Activated CD8-positive, alpha-beta memory T cell treated with anti-CD3 and anti-CD28 coated beads for 48 hours (primary cell): Measurements from ENCODE around the gene PDGFA.

Experiments used
- DNase-seq, 3 experiments: peaks; one replicate each; pipeline ENCODE4 v3.0.0-alpha.2; 2020; ENCODE audit warnings: low read depth in 2 of 3, low spot score in 2 of 3

PDGFA gene

GRCh38 chr7:505171-505570, 14.5 kb downstream of the PDGFA start:
- DNase-seq = no peak

GRCh38 chr7:504221-505111, 15.2 kb downstream of the PDGFA start:
- DNase-seq = no peak

DNA sequence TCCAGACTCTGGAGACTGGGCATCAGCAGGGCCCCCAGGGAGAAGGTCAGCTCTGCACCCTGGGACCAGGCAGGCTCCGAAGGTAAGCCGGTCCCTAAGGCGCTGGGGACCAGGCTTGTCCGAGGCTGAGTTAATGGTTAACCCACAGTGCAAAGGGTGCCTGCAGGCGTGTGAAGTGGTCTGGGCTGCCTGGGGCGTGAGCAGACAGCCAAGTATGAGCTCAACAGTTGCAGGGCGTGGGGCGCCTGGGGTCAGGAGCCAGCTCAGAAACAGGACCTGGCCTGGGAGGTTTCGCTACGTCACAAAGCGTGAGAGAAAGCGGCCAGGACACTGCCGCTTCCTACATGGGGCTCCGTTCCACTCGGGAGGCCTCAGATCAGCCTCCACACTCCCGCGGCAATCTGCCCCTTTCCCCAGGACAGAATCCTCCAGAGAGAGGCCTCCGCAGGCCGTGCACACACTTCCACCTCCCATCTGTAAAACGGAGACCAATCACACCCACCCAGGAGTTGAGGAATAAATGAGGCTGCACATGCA, 16.0 kb downstream of the PDGFA start:
- DNase-seq = no peak

DNA sequence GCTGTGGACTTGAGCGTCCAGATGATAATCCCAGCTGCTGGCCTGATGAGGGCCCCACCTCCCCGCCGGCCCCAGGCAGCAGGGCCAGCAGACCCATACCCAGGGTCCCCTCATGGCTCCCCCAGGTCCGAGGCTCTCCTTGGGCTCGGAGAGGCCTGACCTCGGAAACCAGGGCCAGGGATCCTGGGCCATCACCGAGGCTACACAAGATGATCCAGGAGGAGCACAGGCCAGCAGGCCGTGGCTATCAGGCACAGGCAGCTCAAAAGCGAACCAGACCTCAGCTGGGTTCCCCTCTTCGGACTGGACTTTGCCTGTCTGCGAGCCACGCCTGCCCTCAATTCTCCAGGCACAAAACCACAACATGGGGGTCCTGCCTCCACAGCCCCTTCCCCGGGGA, 17.4 kb downstream of the PDGFA start:
- DNase-seq = no peak

GRCh38 chr7:501526-501925, 18.1 kb downstream of the PDGFA start:
- no peak for DNase-seq

DNA sequence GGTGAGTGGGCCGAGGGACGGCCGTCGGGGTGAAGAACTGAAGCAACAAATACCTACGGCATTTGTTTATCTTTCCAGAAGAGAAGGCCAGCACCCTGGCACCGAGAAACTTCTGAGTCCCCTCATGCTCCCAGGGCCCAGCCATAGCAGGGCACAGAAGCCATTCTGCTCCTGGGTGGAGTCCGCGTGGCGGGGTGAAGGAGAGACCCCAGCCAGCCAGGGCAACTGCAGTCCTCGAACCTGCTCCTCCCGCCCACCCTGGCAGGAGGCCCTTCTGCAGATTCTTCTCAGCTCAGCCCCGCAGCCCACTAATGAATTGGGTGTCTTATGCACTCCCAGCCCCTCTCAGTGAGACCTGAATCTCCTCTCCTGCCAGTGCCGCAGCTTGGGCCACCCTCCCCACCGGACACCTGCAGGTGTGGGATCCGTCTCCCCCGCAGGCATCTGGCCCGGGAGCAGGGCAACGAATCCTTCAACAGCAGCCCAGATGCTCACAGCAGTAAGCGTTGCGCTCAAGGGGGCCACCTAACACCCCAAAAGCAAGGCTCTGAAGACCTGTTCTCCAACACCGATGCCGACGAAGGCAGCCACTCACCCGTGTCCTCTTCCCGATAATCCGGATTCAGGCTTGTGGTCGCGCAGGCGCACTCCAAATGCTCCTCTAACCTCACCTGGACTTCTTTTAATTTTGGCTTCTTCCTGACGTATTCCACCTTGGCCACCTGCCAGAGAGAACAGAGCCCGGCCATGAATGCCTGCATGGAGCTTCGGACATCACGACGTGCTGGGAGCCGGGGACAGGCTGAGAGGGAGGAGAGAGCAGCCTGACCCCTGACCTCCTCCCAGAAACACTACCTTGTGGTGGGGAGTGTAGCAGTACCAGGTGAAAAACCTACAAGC, 18.9 kb downstream of the PDGFA start:
- DNase-seq = no peak

GRCh38 chr7:499853-500485, 19.7 kb downstream of the PDGFA start:
- no peak for DNase-seq

DNA sequence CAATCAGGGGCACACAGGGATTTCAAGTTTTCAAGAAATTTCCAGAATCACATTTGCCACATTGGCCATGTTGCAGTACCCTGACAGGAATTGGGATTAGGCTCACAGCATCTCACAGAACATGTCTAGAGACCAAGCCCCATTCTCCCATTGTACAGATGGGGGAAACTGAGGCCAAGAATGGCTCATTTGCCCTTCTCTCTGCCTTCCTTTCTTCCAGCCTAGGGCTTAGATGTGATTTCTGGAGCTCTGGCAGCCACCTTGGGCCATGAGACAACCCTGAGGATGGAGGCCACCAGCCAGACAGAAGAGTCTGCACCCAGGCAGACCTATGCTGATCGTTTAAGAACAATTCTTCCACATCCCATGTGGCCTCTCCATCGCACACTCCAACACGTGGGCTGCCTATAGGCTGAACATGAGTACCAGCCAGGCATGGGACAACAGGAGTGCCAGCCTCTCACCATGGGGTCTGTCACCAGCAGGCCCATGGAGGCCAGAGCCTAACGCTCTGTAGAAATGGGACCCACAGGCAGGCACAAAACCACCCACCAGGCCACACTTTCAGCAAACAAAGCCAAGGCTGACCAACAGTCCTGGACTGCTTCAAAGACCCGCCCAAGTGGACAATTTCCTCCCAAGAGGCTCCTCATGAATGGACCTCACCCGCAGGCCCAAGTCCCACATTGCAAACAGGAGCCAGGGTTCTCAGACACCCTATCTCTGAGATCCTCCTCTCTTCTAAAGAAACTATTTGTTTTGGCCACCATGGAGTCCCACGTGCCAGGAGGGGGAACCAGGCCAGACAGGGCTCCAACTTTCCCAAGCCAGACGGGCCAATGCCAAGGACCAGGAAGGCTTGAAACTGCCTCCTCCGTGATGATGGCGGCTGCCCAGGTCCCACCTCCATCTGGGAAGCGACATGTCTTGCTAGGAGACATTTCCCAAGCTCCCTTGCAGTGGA, 20.7 kb downstream of the PDGFA start:
- DNase-seq = no peak

DNA sequence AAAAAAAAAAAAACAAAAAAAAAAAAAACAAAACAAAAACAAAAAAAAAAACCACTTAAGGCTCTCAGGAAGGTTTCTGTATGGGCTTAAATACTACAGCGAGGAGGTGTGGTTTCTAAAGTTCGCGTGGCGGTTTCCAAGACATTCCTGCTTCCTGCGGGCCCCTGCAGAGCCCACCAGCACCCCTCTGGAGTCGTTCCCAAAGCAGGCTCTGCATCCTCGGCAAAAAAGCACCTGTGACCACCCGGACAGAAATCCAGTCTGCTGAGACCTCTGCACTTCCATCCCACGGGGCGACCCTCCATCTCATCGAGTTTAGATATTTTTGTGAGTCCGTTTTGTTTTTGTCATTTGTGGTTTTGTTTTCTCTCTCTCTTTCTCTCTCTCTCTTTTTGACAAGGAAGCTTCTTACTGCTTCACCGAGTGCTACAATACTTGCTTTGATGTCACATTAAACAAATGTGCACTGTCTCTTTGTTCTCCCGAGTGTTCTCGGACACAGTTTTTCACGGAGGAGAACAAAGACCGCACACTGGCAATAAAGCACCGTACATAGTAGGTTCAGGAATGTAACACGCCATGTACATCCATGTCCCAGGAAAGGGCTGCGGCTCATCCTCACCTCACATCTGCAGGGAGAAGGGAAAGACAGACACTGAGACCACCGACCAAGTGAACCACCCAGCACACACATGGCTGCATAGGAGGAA, 21.5 kb downstream of the PDGFA start:
- no peak for DNase-seq

DNA sequence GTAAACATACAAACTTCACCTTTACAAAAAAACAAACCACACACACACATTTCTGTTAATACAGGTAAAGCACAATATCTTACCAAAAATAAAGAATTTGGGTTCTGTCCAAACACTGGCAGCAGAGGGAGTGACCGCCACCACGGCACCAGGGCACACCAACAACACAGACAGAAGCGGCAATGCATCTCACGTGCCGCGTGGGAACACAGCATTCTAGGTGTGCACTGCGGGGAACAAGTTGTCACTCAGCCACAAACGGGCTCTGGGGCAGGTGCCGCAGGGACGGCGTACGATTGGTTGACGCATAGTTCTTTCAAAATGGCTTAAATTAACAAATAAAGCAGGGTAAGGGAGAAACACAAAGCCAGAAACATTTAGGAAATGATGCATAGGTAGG, 22.3 kb downstream of the PDGFA start:
- no peak for DNase-seq

DNA sequence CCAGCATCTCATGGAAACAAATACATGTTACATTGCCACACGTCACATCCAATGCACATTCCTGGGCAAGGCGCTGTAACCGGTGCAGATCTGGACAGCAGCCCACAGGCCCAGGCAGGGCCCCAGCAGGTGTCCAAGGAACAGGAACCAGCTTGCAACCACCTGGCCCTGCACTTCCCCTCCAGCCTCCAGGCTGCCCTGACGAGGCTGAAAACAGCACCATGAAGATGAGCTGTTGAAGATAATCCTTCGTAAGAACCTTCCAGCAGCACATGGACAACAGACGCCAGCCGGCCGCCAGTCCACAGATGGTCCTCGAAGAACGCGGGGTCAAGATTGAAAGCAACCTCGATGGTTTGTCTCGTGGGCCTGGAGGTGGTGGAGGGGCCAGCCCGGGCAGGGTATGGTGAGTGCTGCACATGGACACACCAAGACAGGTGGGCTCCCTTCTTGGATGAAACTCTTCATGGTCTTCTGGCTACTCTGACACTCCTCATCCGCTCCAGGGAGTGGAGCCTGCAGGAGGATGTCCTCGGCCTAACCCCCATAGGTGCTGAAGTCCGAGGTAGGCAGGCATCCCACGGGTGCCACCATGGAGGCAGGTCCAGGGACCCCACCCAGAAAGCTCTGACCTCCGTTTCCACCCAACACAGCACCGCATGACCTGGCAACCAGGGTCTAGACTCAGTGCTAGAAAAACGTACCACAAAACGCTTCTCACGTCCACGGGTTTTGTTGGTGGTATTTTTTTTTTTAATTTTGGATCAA, 22.9 kb downstream of the PDGFA start:
- DNase-seq = no peak

DNA sequence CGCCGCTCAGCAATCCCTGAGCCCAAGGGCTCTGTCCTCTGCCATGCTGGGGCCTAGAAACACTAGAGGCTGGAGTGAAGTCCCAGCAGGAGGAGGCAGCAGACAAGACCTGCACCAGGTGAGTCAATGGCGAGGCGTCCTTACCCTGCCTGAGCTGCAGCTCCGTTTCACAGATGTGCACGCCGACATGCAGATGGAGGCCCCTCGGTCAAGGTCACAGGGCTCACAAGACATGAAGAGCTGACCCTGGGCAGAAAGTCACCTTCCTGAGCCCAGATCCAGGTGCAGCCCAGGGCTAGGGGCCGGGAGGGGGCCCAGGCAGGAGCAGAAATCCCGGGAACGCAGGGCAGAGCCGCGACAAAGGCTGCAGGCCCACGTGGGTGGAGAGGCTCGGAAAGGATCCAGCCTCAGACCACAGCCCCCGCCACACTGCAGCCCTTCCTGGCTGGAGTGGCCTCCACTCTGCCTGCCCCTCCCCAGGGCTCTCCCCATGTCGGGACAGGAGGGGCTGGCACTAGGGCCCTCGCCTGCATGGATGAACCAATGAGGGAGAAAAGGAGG, 23.8 kb downstream of the PDGFA start:
- no peak for DNase-seq

- no peak for DNase-seq
Measured at GRCh38 chr7:495326-495725, 24.3 kb downstream of the PDGFA start.

DNA sequence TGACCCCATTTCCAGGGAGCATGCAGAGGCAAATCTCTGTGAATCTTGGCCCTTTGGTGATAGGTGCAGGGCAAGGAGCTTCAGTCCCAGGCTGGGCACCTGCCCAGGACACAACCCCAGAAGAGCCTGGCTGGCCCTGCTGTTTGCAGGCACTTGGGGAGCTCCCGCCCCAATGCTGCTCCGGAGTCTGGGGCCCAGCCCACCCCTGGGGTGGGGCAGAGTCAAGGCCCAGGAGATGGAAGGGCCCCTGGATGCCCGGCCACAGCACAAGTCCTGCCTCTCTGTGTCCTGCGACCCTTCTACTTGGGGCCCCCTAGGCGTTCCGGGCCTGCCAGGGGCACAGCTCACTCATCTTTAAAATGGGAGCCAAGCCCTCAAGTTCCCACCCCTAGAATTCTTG, 24.7 kb downstream of the PDGFA start:
- no peak for DNase-seq

GRCh38 chr7:494259-494687, 25.4 kb downstream of the PDGFA start:
- DNase-seq = no peak

GRCh38 chr7:493661-494251, 25.9 kb downstream of the PDGFA start:
- no peak for DNase-seq

GRCh38 chr7:492714-493065, 27.0 kb downstream of the PDGFA start:
- no peak for DNase-seq
